SK-N-SH (cell line): ENCODE results near the gene EXOSC2. TPM values are rescaled to one million over a fixed set of nuclear protein-coding genes. Genes with fewer than 3 reads are reported as not detected.
A peak's percentile ranks its signal among the peaks of the same experiment; 100 is the strongest.

Experiments
- CTCF ChIA-PET: fragments of 300-600, 350-600 bp; formaldehyde crosslinking; extraction: SDS; loops from one replicate; lab custom pipeline; 2021; lab: Yijun Ruan, JAX
- POLR2A ChIA-PET: fragments of 350-600 bp; sonication (Branson Sonifier 250); formaldehyde crosslinking; extraction: SDS; loops from one replicate; lab custom pipeline; 2020; ENCODE audit warnings: antibody characterized with exemption, inconsistent platforms; lab: Yijun Ruan, JAX
- DNase-seq: peaks from one replicate; pipeline ENCODE4 v3.0.0; 2012
- H2AFZ ChIP-seq: fragments of 200-600 bp; sonication (generic); 2 replicates; pipeline ENCODE4 v1.8.1; 2016; ENCODE audit warnings: antibody characterized with exemption, mild to moderate bottlenecking, low read depth
- H3F3A ChIP-seq: fragments of 200-600 bp; sonication (generic); replicated peaks from 2 replicates; pipeline ENCODE3; 2016; ENCODE audit warnings: antibody characterized with exemption, mild to moderate bottlenecking; ENCODE audit not compliant: insufficient read depth
- H3K27ac ChIP-seq, 2 experiments: fragments of 200-500 bp in 1 of 2; fragments of 200-600 bp in 1 of 2; sonication (Bioruptor generic) in 1 of 2; sonication (generic), shearing (Covaris generic) in 1 of 2; 2 replicates each; pipeline versions ENCODE4 v1.5.1 to v1.6.1; 2014 to 2016; ENCODE audit warnings: low read depth in 2 of 2, inconsistent platforms in 1 of 2, low read length in 1 of 2, mild to moderate bottlenecking in 1 of 2, mixed read lengths in 1 of 2
- H3K27me3 ChIP-seq: fragments of 200-600 bp; sonication (generic), shearing (Covaris generic); 2 replicates; pipeline ENCODE4 v1.6.1; 2016; ENCODE audit warnings: mixed run types; ENCODE audit not compliant: insufficient read depth
- H3K36me3 ChIP-seq, 2 experiments: fragments of 200-500 bp in 1 of 2; fragments of 200-600 bp in 1 of 2; sonication (Bioruptor generic) in 1 of 2; sonication (generic) in 1 of 2; replicated peaks in 1 of 2; 2 replicates each; pipeline versions ENCODE3 to v1.5.1; 2014 to 2016; ENCODE audit warnings: low read length in 1 of 2, mild to moderate bottlenecking in 1 of 2; ENCODE audit not compliant: insufficient read depth in 2 of 2, control insufficient read depth in 1 of 2
- H3K4me1 ChIP-seq, 2 experiments: fragments of 200-500 bp in 1 of 2; fragments of 200-600 bp in 1 of 2; sonication (Bioruptor generic) in 1 of 2; sonication (generic), shearing (Covaris generic) in 1 of 2; 2 replicates each; pipeline versions ENCODE4 v1.5.1 to v1.6.1; 2014 to 2016; ENCODE audit warnings: low read depth in 1 of 2, low read length in 1 of 2, mixed run types in 1 of 2; ENCODE audit not compliant: insufficient read depth in 2 of 2, control insufficient read depth in 1 of 2
- H3K4me2 ChIP-seq: fragments of 200-600 bp; sonication (generic), shearing (Covaris generic); 2 replicates; pipeline ENCODE4 v1.6.1; 2017; ENCODE audit warnings: mixed run types
- H3K4me3 ChIP-seq, 2 experiments: fragments of 200-500 bp in 1 of 2; fragments of 200-600 bp in 1 of 2; sonication (Bioruptor generic) in 1 of 2; sonication (generic), shearing (Covaris generic) in 1 of 2; 2 replicates each; pipeline versions ENCODE4 v1.5.1 to v1.8.1; 2014 to 2016; ENCODE audit warnings: low read depth in 2 of 2, inconsistent platforms in 1 of 2, low read length in 1 of 2, mild to moderate bottlenecking in 1 of 2, mixed read lengths in 1 of 2, moderate library complexity in 1 of 2
- H3K79me2 ChIP-seq: fragments of 200-600 bp; sonication (generic); 2 replicates; pipeline ENCODE4 v1.8.1; 2017; ENCODE audit warnings: mild to moderate bottlenecking; ENCODE audit not compliant: insufficient read depth
- H3K9ac ChIP-seq: fragments of 200-600 bp; sonication (generic); 2 replicates; pipeline ENCODE4 v1.6.1; 2017; ENCODE audit warnings: mixed run types
- H3K9me2 ChIP-seq: fragments of 200-600 bp; sonication (generic); 2 replicates; pipeline ENCODE4 v1.6.1; 2017; ENCODE audit warnings: mixed run types
- H3K9me3 ChIP-seq: fragments of 200-600 bp; sonication (generic); 2 replicates; pipeline ENCODE4 v1.6.1; 2017; ENCODE audit warnings: mixed run types, mild to moderate bottlenecking, moderate library complexity
- H4K20me1 ChIP-seq: fragments of 200-600 bp; sonication (generic); 2 replicates; pipeline ENCODE4 v1.6.1; 2017; ENCODE audit warnings: mild to moderate bottlenecking, mixed run types; ENCODE audit not compliant: insufficient read depth
- CHD2 ChIP-seq: fragments of 150-350 bp; IDR thresholded peaks from 2 replicates; pipeline ENCODE4 v1.6.1; 2018; ENCODE audit warnings: low read length; ENCODE audit not compliant: partially characterized antibody
- EP300 ChIP-seq, 2 experiments: IDR thresholded peaks; 2 replicates each; pipeline versions ENCODE4 v1.4.0 to v1.6.1; 2012; ENCODE audit warnings: borderline replicate concordance in 1 of 2, low read depth in 1 of 2, low read length in 1 of 2
- EZH2phosphoT487 ChIP-seq: fragments of 200-600 bp; sonication (generic); IDR thresholded peaks from 2 replicates; pipeline ENCODE4 v1.6.1; 2017; ENCODE audit warnings: low read depth, mixed run types, mild to moderate bottlenecking, antibody characterized with exemption, moderate library complexity, borderline replicate concordance
- FOXJ3 ChIP-seq: sonication (generic); formaldehyde crosslinking; IDR thresholded peaks from 2 replicates; pipeline ENCODE4 v1.5.1; 2020; ENCODE audit warnings: mild to moderate bottlenecking, missing genetic modification reagents
- IRF3 ChIP-seq: fragments of 150-350 bp; IDR thresholded peaks from 2 replicates; pipeline ENCODE4 v1.6.1; 2016; ENCODE audit warnings: mild to moderate bottlenecking, low read depth, low read length
- JUND ChIP-seq: IDR thresholded peaks from 2 replicates; pipeline ENCODE4 v1.4.0; 2012
- NFIC ChIP-seq: IDR thresholded peaks from 2 replicates; pipeline ENCODE4 v1.4.0; 2012; ENCODE audit warnings: borderline replicate concordance
- NRF1 ChIP-seq: IDR thresholded peaks from 2 replicates; pipeline ENCODE4 v1.6.1; 2012; ENCODE audit warnings: low read depth, mild to moderate bottlenecking, low read length
- POLR2AphosphoS5 ChIP-seq: IDR thresholded peaks from 2 replicates; pipeline ENCODE4 v1.6.1; 2012; ENCODE audit warnings: low read depth, low read length
- RCOR1 ChIP-seq: fragments of 150-350 bp; IDR thresholded peaks from 2 replicates; pipeline ENCODE4 v1.6.1; 2017; ENCODE audit warnings: antibody characterized with exemption, low read length
- RFX5 ChIP-seq: IDR thresholded peaks from 2 replicates; pipeline ENCODE4 v1.6.1; 2012; ENCODE audit warnings: mild to moderate bottlenecking, improper control_type of control experiment, low read length
- RXRA ChIP-seq: IDR thresholded peaks from 2 replicates; pipeline ENCODE4 v1.4.0; 2012; ENCODE audit warnings: low read depth, mild to moderate bottlenecking, borderline replicate concordance
- SIN3A ChIP-seq: IDR thresholded peaks from 2 replicates; pipeline ENCODE4 v1.6.1; 2012; ENCODE audit warnings: low read depth, mild to moderate bottlenecking, low read length, moderate library complexity, borderline replicate concordance
- TAF1 ChIP-seq: IDR thresholded peaks from 2 replicates; pipeline ENCODE4 v1.6.1; 2012; ENCODE audit warnings: low read depth, mild to moderate bottlenecking, low read length, moderate library complexity, borderline replicate concordance
- TCF12 ChIP-seq: IDR thresholded peaks from 2 replicates; pipeline ENCODE4 v1.4.0; 2012
- USF1 ChIP-seq: IDR thresholded peaks from 2 replicates; pipeline ENCODE4 v1.4.0; 2012; ENCODE audit warnings: low read depth, borderline replicate concordance
- WGBS: methylation state at CpG from one replicate; pipeline ENCODE4 v1.1.6; 2017; ENCODE audit warnings: low lambda C conversion rate; 5-methylcytosine and 5-hydroxymethylcytosine counted together
- polyA plus RNA-seq, 3 experiments: library from polyadenylated mRNA; depleted of rRNA; stranded (reverse); fragments of >200 nt; gene quantifications; 2 replicates each; pipeline ENCODE4 v1.2.3, GENCODE V29; 2012
- TF ChIP-seq, protein P1 (sequence below): fragments of 200-600 bp; sonication (generic); IDR thresholded peaks from 2 replicates; pipeline ENCODE4 v1.6.1; 2017; ENCODE audit warnings: antibody characterized with exemption, mild to moderate bottlenecking, moderate library complexity
- TF ChIP-seq, protein P2 (sequence below): IDR thresholded peaks from 2 replicates; pipeline ENCODE4; 2012

The EXOSC2 gene
- polyA plus RNA-seq, 1 of the 3 experiments (the other 2 are of a cell fraction) = 28.7 TPM

DNA sequence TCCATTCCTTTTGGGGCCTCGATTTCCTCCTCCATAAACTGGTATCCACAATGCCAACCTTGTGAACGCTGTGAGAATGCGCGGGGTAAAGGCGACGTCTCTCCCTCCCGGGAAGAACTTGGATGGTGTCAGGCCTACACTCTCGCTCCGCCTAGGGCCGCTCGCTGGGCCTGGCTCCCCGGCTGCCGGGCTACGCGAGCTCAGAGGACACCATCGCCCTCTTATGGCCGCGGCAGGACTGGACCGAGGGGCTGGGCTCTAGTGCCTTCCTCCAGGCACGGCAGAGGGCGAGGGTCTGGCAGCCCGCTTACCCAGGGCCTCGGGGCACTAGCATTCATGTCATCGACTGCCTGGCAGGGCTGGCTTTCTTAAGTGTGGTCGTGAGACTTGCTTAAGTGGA lies 1.3 kb upstream of the EXOSC2 start:
- no peak overlapping the region for H3K4me2 ChIP-seq
- H4K20me1 ChIP-seq = no peaks in the 10 kb centered on the region; the same call in none of the 2 replicates
- peaks cover 35% of the 10 kb centered on the region for H3K79me2 ChIP-seq
- H3K27me3 ChIP-seq = no peaks in the 10 kb centered on the region
- no peak for TF ChIP-seq FOXJ3
- no peak for TF ChIP-seq EP300 (IDR thresholded peaks at IDR 0.05; ENCODE audit: borderline replicate concordance in 1 of 2, low read depth in 1 of 2, low read length in 1 of 2)
- TF ChIP-seq RFX5 = no peak
- no peak for TF ChIP-seq JUND
- no peak for TF ChIP-seq EZH2phosphoT487
- TF ChIP-seq, protein P1, sequence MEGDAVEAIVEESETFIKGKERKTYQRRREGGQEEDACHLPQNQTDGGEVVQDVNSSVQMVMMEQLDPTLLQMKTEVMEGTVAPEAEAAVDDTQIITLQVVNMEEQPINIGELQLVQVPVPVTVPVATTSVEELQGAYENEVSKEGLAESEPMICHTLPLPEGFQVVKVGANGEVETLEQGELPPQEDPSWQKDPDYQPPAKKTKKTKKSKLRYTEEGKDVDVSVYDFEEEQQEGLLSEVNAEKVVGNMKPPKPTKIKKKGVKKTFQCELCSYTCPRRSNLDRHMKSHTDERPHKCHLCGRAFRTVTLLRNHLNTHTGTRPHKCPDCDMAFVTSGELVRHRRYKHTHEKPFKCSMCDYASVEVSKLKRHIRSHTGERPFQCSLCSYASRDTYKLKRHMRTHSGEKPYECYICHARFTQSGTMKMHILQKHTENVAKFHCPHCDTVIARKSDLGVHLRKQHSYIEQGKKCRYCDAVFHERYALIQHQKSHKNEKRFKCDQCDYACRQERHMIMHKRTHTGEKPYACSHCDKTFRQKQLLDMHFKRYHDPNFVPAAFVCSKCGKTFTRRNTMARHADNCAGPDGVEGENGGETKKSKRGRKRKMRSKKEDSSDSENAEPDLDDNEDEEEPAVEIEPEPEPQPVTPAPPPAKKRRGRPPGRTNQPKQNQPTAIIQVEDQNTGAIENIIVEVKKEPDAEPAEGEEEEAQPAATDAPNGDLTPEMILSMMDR = peak; percentile 24; the same call in 1 of the 2 replicates
- no peak for TF ChIP-seq RXRA
- 97% methylated on average over 25 of the region's 25 CpGs for WGBS
- no peaks in the 10 kb centered on the region for H3K9me2 ChIP-seq
- ChIA-PET POLR2A (interaction anchor here (1.0 kb wide), 1 partner anchor 21 kb away, joined by 4 read pairs; no protein-coding TSS in a partner anchor), CTCF (interaction anchor here (1.5 to 10.5 kb wide), 4 partner anchors 8 to 354 kb away, joined by 4 to 58 read pairs (median 16); no protein-coding TSS in a partner anchor)
- no peak overlapping the region; a peak in 1 of 4 replicates for H3K4me3 ChIP-seq
- peaks cover 7 to 9% of the 10 kb centered on the region in 2 experiments for H3K36me3 ChIP-seq
- H3K4me1 ChIP-seq = peaks cover 0 to 18% of the 10 kb centered on the region in 2 experiments; a peak in 1 of 4 replicates
- H3F3A ChIP-seq = peaks cover 12% of the 10 kb centered on the region
- DNase-seq = peak; percentile 38
- H3K9ac ChIP-seq = no peak overlapping the region
- no peaks in the 10 kb centered on the region for H3K9me3 ChIP-seq
- H2AFZ ChIP-seq = no peak overlapping the region
- H3K27ac ChIP-seq = no peak overlapping the region

GRCh38 chr9:130693101-130693425 lies 517 bp upstream of the EXOSC2 start:
- CTCF ChIA-PET = interaction anchor here (0.7 to 10.5 kb wide), 7 partner anchors 9 to 353 kb away, joined by 3 to 58 read pairs (median 5); no protein-coding TSS in a partner anchor
- Histone ChIP-seq H3K79me2 (peaks cover 35% of the 10 kb centered on the region), H3K4me3 (peak overlapping the region; percentile 42 to 76), H3K27ac (peak overlapping the region; percentile 23 to 74; a peak in 3 of 4 replicates), H3K4me2 (peak overlapping the region; percentile 83; the same call in 1 of the 2 replicates), H3K36me3 (peaks cover 7 to 11% of the 10 kb centered on the region in 2 experiments), H3K9ac (peak overlapping the region; percentile 27; the same call in 1 of the 2 replicates), H3K4me1 (peaks cover 0 to 19% of the 10 kb centered on the region in 2 experiments; a peak in 1 of 4 replicates), H3K9me2 (no peaks in the 10 kb centered on the region), H2AFZ (peak overlapping the region; percentile 94), H3K9me3 (no peaks in the 10 kb centered on the region), H4K20me1 (no peaks in the 10 kb centered on the region; the same call in none of the 2 replicates), H3F3A (peaks cover 13% of the 10 kb centered on the region), H3K27me3 (no peaks in the 10 kb centered on the region)
- TF ChIP-seq CHD2 = no peak
- no peak for TF ChIP-seq RCOR1
- TF ChIP-seq, protein P1 = no peak
- no peak for TF ChIP-seq SIN3A
- no peak for TF ChIP-seq NFIC
- TF ChIP-seq EZH2phosphoT487 = no peak
- TF ChIP-seq RXRA = no peak
- TF ChIP-seq POLR2AphosphoS5 = no peak
- no peak for TF ChIP-seq NRF1
- no peak for TF ChIP-seq IRF3
- TF ChIP-seq JUND = no peak
- TF ChIP-seq, protein P2, sequence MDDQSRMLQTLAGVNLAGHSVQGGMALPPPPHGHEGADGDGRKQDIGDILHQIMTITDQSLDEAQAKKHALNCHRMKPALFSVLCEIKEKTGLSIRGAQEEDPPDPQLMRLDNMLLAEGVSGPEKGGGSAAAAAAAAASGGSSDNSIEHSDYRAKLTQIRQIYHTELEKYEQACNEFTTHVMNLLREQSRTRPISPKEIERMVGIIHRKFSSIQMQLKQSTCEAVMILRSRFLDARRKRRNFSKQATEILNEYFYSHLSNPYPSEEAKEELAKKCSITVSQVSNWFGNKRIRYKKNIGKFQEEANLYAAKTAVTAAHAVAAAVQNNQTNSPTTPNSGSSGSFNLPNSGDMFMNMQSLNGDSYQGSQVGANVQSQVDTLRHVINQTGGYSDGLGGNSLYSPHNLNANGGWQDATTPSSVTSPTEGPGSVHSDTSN = no peak
- TF ChIP-seq TAF1 = no peak
- TF ChIP-seq USF1 = no peak
- TF ChIP-seq TCF12 = no peak
- no peak for TF ChIP-seq RFX5
- TF ChIP-seq EP300 (IDR thresholded peaks at IDR 0.05; ENCODE audit: borderline replicate concordance in 1 of 2, low read depth in 1 of 2, low read length in 1 of 2) = no peak
- 31% methylated on average over 8 of the region's 8 CpGs for WGBS
- POLR2A ChIA-PET = interaction anchor here (1.0 to 1.5 kb wide), 4 partner anchors 9 to 344 kb away, joined by 3 to 4 read pairs (median 3); no protein-coding TSS in a partner anchor
- no peak for DNase-seq
